ENCODE results near the gene TMEM154.

DNA sequence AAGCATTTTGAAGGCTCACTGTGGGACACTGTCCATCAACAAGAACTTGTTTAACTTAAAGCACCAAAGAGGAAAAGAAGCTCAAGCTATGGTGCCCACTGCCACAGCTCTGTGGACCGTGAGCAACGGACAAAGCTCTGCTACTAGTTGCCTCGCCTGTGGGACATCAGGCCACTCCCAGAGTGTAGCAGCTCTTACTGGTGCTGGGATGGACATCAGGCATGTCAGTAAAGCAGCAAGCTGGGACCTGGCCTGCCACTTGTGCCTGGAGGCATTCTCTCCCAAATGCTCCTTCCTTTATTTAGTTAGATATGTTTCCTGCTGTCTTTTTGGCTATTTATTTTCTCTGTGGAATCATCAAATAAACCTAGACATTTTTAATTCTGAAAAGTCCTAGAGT lies 46.7 kb downstream of the TMEM154 start:
- TF ChIP-seq EZH2phosphoT487 (IDR thresholded peaks at IDR 0.05; ENCODE audit: borderline replicate concordance, low read depth) = no peak
- TF ChIP-seq, protein P1, sequence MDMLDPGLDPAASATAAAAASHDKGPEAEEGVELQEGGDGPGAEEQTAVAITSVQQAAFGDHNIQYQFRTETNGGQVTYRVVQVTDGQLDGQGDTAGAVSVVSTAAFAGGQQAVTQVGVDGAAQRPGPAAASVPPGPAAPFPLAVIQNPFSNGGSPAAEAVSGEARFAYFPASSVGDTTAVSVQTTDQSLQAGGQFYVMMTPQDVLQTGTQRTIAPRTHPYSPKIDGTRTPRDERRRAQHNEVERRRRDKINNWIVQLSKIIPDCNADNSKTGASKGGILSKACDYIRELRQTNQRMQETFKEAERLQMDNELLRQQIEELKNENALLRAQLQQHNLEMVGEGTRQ (IDR thresholded peaks at IDR 0.05; ENCODE audit: borderline replicate concordance, low read depth, low read length) = no peak
- TF ChIP-seq, protein P2, sequence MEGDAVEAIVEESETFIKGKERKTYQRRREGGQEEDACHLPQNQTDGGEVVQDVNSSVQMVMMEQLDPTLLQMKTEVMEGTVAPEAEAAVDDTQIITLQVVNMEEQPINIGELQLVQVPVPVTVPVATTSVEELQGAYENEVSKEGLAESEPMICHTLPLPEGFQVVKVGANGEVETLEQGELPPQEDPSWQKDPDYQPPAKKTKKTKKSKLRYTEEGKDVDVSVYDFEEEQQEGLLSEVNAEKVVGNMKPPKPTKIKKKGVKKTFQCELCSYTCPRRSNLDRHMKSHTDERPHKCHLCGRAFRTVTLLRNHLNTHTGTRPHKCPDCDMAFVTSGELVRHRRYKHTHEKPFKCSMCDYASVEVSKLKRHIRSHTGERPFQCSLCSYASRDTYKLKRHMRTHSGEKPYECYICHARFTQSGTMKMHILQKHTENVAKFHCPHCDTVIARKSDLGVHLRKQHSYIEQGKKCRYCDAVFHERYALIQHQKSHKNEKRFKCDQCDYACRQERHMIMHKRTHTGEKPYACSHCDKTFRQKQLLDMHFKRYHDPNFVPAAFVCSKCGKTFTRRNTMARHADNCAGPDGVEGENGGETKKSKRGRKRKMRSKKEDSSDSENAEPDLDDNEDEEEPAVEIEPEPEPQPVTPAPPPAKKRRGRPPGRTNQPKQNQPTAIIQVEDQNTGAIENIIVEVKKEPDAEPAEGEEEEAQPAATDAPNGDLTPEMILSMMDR (IDR thresholded peaks at IDR 0.05) = no peak
- TF ChIP-seq FOXJ3 (CRISPR knock-in tag; IDR thresholded peaks at IDR 0.05) = no peak
- TF ChIP-seq RAD21 (IDR thresholded peaks at IDR 0.05; ENCODE audit: low read length) = no peak
- no peak for TF ChIP-seq SIN3A (IDR thresholded peaks at IDR 0.05; ENCODE audit: borderline replicate concordance, low read depth, low read length)
- TF ChIP-seq POLR2AphosphoS5 (IDR thresholded peaks at IDR 0.05; ENCODE audit: low read depth, low read length) = no peak
